CD14-positive monocyte (primary cell): Measurements from ENCODE around the gene SMIM24. TPM values are rescaled to one million over a fixed set of nuclear protein-coding genes. Genes with fewer than 3 reads are reported as not detected.
"Not testable (repeated sequence)": the region's sequence is repeated elsewhere in the genome, so short reads cannot be mapped to it uniquely, and the experiment has no call there.

Experiments used
- DNase-seq, 3 donors: peaks; one replicate each; pipeline ENCODE4 v3.0.0-alpha.2; 2011 to 2022
- H2AFZ ChIP-seq: 2 replicates; pipeline ENCODE4 v1.6.0; 2012; ENCODE audit warnings: mild to moderate bottlenecking, low read depth, low read length, inconsistent platforms; ENCODE audit not compliant: insufficient read depth, poor library complexity, severe bottlenecking
- H3K27ac ChIP-seq, 2 donors: 1 replicate in 1 of 2; 2 replicates in 1 of 2; pipeline ENCODE4 v1.5.1; 2012 to 2013; ENCODE audit warnings: low read length in 2 of 2, control low read depth in 1 of 2, inconsistent platforms in 1 of 2, low read depth in 1 of 2, mild to moderate bottlenecking in 1 of 2
- H3K27me3 ChIP-seq, 2 donors: one replicate each; pipeline versions ENCODE4 v1.6.0 to v1.6.1; 2011 to 2013; ENCODE audit warnings: low read length in 2 of 2; ENCODE audit not compliant: control insufficient read depth in 2 of 2, insufficient read depth in 2 of 2
- H3K36me3 ChIP-seq, 2 donors: replicated peaks in 1 of 2; 1 replicate in 1 of 2; 2 replicates in 1 of 2; pipeline versions ENCODE4 v1.5.1 to v1.6.1; 2012 to 2013; ENCODE audit warnings: low read length in 2 of 2, control low read depth in 1 of 2, inconsistent platforms in 1 of 2, mild to moderate bottlenecking in 1 of 2; ENCODE audit not compliant: insufficient read depth in 2 of 2, control insufficient read depth in 1 of 2
- H3K4me1 ChIP-seq, 2 donors: 1 replicate in 1 of 2; 2 replicates in 1 of 2; pipeline versions ENCODE4 v1.5.1 to v1.6.1; 2012 to 2013; ENCODE audit warnings: low read length in 2 of 2, control low read depth in 1 of 2, inconsistent platforms in 1 of 2, mild to moderate bottlenecking in 1 of 2, moderate library complexity in 1 of 2; ENCODE audit not compliant: insufficient read depth in 2 of 2, control insufficient read depth in 1 of 2
- H3K4me2 ChIP-seq: replicated peaks from 2 replicates; pipeline ENCODE3; 2012; ENCODE audit warnings: low read length, moderate library complexity, mild to moderate bottlenecking; ENCODE audit not compliant: poor library complexity, severe bottlenecking; ENCODE audit errors: extremely low read depth
- H3K4me3 ChIP-seq, 3 experiments: fragments of 200-600 bp in 1 of 3; sonication (generic) in 1 of 3; replicated peaks in 1 of 3; 1 replicate in 2 of 3; 2 replicates in 1 of 3; pipeline ENCODE4 v1.5.1; 2011 to 2013; ENCODE audit warnings: low read length in 3 of 3, mild to moderate bottlenecking in 3 of 3, control low read depth in 2 of 3, low read depth in 2 of 3, inconsistent platforms in 1 of 3, moderate library complexity in 1 of 3
- H3K79me2 ChIP-seq: 2 replicates; pipeline ENCODE4 v1.6.0; 2012; ENCODE audit warnings: mild to moderate bottlenecking, control low read depth, inconsistent platforms, low read length, moderate library complexity; ENCODE audit not compliant: insufficient read depth
- H3K9ac ChIP-seq: 2 replicates; pipeline ENCODE4 v1.6.0; 2017; ENCODE audit warnings: low read length, mild to moderate bottlenecking; ENCODE audit not compliant: insufficient read depth, poor library complexity, severe bottlenecking
- H3K9me3 ChIP-seq, 2 donors: replicated peaks in 1 of 2; 1 replicate in 1 of 2; 2 replicates in 1 of 2; pipeline versions ENCODE4 v1.5.1 to v1.6.1; 2012 to 2013; ENCODE audit warnings: low read length in 2 of 2, control low read depth in 1 of 2; ENCODE audit not compliant: control insufficient read depth in 1 of 2, insufficient read depth in 1 of 2
- H4K20me1 ChIP-seq: 2 replicates; pipeline ENCODE4 v1.6.0; 2012; ENCODE audit warnings: mild to moderate bottlenecking, low read length, control low read depth, moderate library complexity; ENCODE audit not compliant: insufficient read depth
- H3K27ac Mint-ChIP-seq, 7 donors: one replicate each; pipeline ENCODE4 v1.8.0; 2020; ENCODE audit warnings: mild to moderate bottlenecking in 7 of 7, mixed read lengths in 7 of 7, moderate library complexity in 6 of 7, inconsistent platforms in 2 of 7
- H3K27me3 Mint-ChIP-seq, 3 donors: one replicate each; pipeline ENCODE4 v1.8.0; 2021 to 2022; ENCODE audit warnings: low read depth in 3 of 3, mild to moderate bottlenecking in 3 of 3, mixed read lengths in 3 of 3, moderate library complexity in 3 of 3, inconsistent platforms in 1 of 3
- H3K36me3 Mint-ChIP-seq, 2 donors: one replicate each; pipeline ENCODE4 v1.8.0; 2020; ENCODE audit warnings: mixed read lengths in 2 of 2, inconsistent platforms in 1 of 2, mild to moderate bottlenecking in 1 of 2
- H3K4me1 Mint-ChIP-seq: one replicate; pipeline ENCODE4 v1.8.0; 2020; ENCODE audit warnings: mild to moderate bottlenecking, mixed read lengths
- H3K4me3 Mint-ChIP-seq, 2 donors: one replicate each; pipeline ENCODE4 v1.8.0; 2020; ENCODE audit warnings: mild to moderate bottlenecking in 2 of 2, mixed read lengths in 2 of 2, moderate library complexity in 1 of 2
- H3K9me3 Mint-ChIP-seq, 7 donors: one replicate each; pipeline ENCODE4 v1.8.0; 2020 to 2022; ENCODE audit warnings: mixed read lengths in 7 of 7, mild to moderate bottlenecking in 6 of 7, moderate library complexity in 6 of 7, inconsistent platforms in 2 of 7
- WGBS: methylation state at CpG from one replicate; pipeline ENCODE4 v1.1.5; 2013; ENCODE audit warnings: missing lambda C conversion rate; ENCODE audit not compliant: insufficient coverage; 5-methylcytosine and 5-hydroxymethylcytosine counted together
- intact Hi-C, 2 donors: fragments of 100-400 bp; cut with micrococcal nuclease; formaldehyde crosslinking; loops; one replicate each; pipeline versions ENCODE4 v1.15.0 to v1.15.1; 2023
- polyA plus RNA-seq, 3 donors: library from polyadenylated mRNA; depleted of rRNA in 1 of 3; unstranded in 2 of 3; stranded (reverse) in 1 of 3; fragments of 300-500 nt in 2 of 3; fragments of >200 nt in 1 of 3; fragmentation: Illumina TruSeq in 2 of 3; gene quantifications; 1 replicate in 2 of 3; 2 replicates in 1 of 3; pipeline ENCODE4 v1.2.3, GENCODE V29; 2012 to 2021
- TF ChIP-seq, protein P1 (sequence below): fragments of 200-600 bp; IDR thresholded peaks from one replicate; pipeline ENCODE4 v1.8.0; 2022; ENCODE audit warnings: antibody characterized with exemption, mild to moderate bottlenecking

Gene SMIM24
- polyA plus RNA-seq, 3 donors: 0.30 TPM; not detected in 2

DNA sequence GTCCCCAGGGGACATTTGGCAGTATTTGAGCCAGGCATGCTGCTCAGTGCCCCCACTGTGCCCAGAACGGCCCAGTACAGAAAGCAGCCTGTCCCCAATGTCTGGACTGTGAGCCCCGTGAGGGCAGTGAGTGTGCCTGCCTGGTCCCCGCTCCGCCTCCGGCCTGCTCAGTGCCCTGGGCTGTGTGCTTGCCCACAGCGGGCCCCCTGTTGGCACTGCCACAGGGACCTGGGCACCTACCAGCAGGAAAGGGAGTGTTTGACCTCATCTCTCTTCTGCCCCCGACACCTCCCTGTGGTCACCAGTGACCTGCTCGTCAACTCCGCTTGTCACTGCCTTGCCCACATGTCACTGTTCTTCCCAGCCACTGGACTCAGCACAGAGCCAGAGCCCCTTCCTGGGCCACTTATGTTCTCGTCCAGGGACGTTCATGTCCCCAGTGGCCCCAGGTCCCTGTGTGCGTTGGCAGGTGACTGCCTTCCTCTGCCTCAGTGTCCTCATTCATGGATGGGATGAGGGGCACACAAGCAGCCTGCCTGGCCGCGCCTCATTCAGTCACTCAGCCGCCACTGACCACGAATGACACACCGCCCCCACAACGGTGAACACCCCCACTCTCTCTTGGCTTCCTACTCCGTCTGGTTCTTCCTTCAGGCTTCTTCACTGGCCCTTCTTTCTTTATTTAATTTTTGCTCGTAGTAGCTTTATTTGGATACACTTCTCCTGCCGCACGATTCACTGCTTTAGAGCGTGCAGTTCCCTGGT is 28.6 kb upstream of the SMIM24 start:
- H3K4me2 ChIP-seq: no peak overlapping the region
- TF ChIP-seq, protein P1, sequence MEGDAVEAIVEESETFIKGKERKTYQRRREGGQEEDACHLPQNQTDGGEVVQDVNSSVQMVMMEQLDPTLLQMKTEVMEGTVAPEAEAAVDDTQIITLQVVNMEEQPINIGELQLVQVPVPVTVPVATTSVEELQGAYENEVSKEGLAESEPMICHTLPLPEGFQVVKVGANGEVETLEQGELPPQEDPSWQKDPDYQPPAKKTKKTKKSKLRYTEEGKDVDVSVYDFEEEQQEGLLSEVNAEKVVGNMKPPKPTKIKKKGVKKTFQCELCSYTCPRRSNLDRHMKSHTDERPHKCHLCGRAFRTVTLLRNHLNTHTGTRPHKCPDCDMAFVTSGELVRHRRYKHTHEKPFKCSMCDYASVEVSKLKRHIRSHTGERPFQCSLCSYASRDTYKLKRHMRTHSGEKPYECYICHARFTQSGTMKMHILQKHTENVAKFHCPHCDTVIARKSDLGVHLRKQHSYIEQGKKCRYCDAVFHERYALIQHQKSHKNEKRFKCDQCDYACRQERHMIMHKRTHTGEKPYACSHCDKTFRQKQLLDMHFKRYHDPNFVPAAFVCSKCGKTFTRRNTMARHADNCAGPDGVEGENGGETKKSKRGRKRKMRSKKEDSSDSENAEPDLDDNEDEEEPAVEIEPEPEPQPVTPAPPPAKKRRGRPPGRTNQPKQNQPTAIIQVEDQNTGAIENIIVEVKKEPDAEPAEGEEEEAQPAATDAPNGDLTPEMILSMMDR: no peak
- intact Hi-C loops: loop anchor here (5.0 to 10.0 kb wide), 4 partner anchors 43 to 74 kb away; partner anchors contain the start of genes HMG20B (in 1 of the 2) and MFSD12 (in 1 of the 2)
- peaks cover 19 to 23% of the 10 kb centered on the region in 2 donors for H3K4me1 ChIP-seq
- peaks cover 56% of the 10 kb centered on the region for H4K20me1 ChIP-seq
- no peaks in the 10 kb centered on the region for H3K9me3 ChIP-seq
- Mint-ChIP-seq H3K27me3 (peaks cover 0 to 3% (median 2%) of the 10 kb centered on the region in 3 donors), H3K36me3 (peaks cover 22 to 36% of the 10 kb centered on the region in 2 donors), H3K4me1 (peaks cover 42% of the 10 kb centered on the region), H3K27ac (peak overlapping the region in 4 of 7 donors; percentile 19 to 60 (median 48)), H3K4me3 (no peak overlapping the region), H3K9me3 (peaks cover 0 to 3% (median 0%) of the 10 kb centered on the region in 7 donors)
- H3K79me2 ChIP-seq: peaks cover 78% of the 10 kb centered on the region
- peak overlapping the region in 1 of 2 donors; percentile 26 for H3K27ac ChIP-seq
- peaks cover 32 to 34% of the 10 kb centered on the region in 2 donors for H3K36me3 ChIP-seq
- H3K4me3 ChIP-seq: no peak overlapping the region
- 87% methylated on average over 21 of the region's 23 CpGs for WGBS
- DNase-seq: no peak
- no peak overlapping the region for H2AFZ ChIP-seq
- no peak overlapping the region for H3K9ac ChIP-seq
- no peaks in the 10 kb centered on the region for H3K27me3 ChIP-seq

DNA sequence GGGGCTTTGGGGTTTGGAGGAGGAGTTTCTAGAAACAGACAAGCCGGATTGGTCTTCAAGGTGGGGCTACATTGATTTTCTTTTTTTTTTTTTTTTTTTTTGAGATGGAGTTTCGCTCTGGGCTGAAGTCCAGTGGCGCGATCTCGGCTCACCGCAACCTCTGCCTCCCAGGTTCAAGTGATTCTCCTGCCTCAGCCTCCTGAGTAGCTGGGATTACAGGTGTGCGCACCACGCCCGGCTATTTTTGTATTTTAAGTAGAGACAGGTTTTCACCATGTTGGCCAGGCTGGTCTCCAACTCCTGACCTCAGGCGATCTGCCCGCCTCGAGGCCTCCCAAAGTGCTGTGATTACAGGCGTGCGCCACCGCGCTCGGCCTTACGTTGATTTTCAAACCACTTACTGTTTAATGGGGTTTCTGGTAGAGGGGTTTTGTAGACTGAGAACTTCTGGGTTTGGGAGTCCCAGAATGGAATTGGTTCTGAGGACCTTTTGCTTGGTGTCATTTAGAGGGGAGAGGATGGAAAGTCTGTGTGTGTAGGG is 27.9 kb upstream of the SMIM24 start:
- not testable (repeated sequence) for H3K9me3 ChIP-seq, H3K4me3 ChIP-seq, H3K4me3 Mint-ChIP-seq, DNase-seq, H3K9me3 Mint-ChIP-seq, H3K9ac ChIP-seq, H2AFZ ChIP-seq, H3K27me3 ChIP-seq, H3K27me3 Mint-ChIP-seq, H3K4me2 ChIP-seq
- Histone ChIP-seq H3K27ac (peak overlapping the region in 1 of 2 donors; percentile 26), H4K20me1 (peaks cover 49% of the 10 kb centered on the region), H3K36me3 (peaks cover 30 to 32% of the 10 kb centered on the region in 2 donors), H3K4me1 (peaks cover 19 to 23% of the 10 kb centered on the region in 2 donors), H3K79me2 (peaks cover 70% of the 10 kb centered on the region)
- 97% methylated on average over 8 of the region's 18 CpGs for WGBS
- intact Hi-C loops: loop anchor here (5.0 to 10.0 kb wide), 4 partner anchors 44 to 73 kb away; partner anchors contain the start of genes HMG20B (in 1 of the 2) and MFSD12 (in 1 of the 2)
- Mint-ChIP-seq H3K4me1 (peaks cover 42% of the 10 kb centered on the region), H3K36me3 (peaks cover 22 to 36% of the 10 kb centered on the region in 2 donors), H3K27ac (peak overlapping the region in 4 of 7 donors; percentile 19 to 60 (median 48))
